Activated CD4-positive, alpha-beta T cell treated with anti-CD3 and anti-CD28 coated beads for 1 hour (primary cell): ENCODE measurements around the gene ALDH3A2.
"Not testable (repeated sequence)": the region's sequence is repeated elsewhere in the genome, so short reads cannot be mapped to it uniquely, and the experiment has no call there.

Experiments
- DNase-seq: peaks from one replicate; pipeline ENCODE4 v3.0.0-alpha.2; 2020

ALDH3A2 gene

GRCh38 chr17:19651451-19652238 is 3.1 kb downstream of the ALDH3A2 start:
- DNase-seq: no peak

- no peak for DNase-seq
Observed at GRCh38 chr17:19652595-19652994, 4.0 kb downstream of the ALDH3A2 start.

- DNase-seq: no peak
Observed at GRCh38 chr17:19654342-19654886, 5.9 kb downstream of the ALDH3A2 start.

- no peak for DNase-seq
Observed at GRCh38 chr17:19654896-19655295, 6.3 kb downstream of the ALDH3A2 start.

- no peak for DNase-seq
Observed at GRCh38 chr17:19656336-19656735, 7.8 kb downstream of the ALDH3A2 start.

GRCh38 chr17:19656851-19657581 is 8.5 kb downstream of the ALDH3A2 start:
- DNase-seq: no peak

GRCh38 chr17:19659366-19660177 is 11.0 kb downstream of the ALDH3A2 start:
- DNase-seq: no peak

GRCh38 chr17:19660219-19660870 is 11.8 kb downstream of the ALDH3A2 start:
- no peak for DNase-seq

- DNase-seq: no peak
Observed at GRCh38 chr17:19661121-19661520, 12.6 kb downstream of the ALDH3A2 start.

- no peak for DNase-seq
Observed at GRCh38 chr17:19663097-19663496, 14.5 kb downstream of the ALDH3A2 start.

GRCh38 chr17:19664136-19664820 is 15.7 kb downstream of the ALDH3A2 start:
- DNase-seq: no peak

GRCh38 chr17:19664821-19665181 is 16.2 kb downstream of the ALDH3A2 start:
- DNase-seq: no peak

GRCh38 chr17:19669680-19670079 is 21.1 kb downstream of the ALDH3A2 start:
- not testable (repeated sequence) for DNase-seq

GRCh38 chr17:19670908-19671307 is 22.4 kb downstream of the ALDH3A2 start:
- no peak for DNase-seq

- no peak for DNase-seq
Observed at GRCh38 chr17:19671433-19671832, 22.9 kb downstream of the ALDH3A2 start.

GRCh38 chr17:19672009-19672750 is 23.6 kb downstream of the ALDH3A2 start:
- DNase-seq: no peak

- no peak for DNase-seq
Observed at GRCh38 chr17:19673623-19674022, 25.1 kb downstream of the ALDH3A2 start.

- no peak for DNase-seq
Observed at GRCh38 chr17:19676896-19677295, 28.3 kb downstream of the ALDH3A2 start.

- DNase-seq: no peak
Observed at GRCh38 chr17:19677736-19678379, 29.3 kb downstream of the ALDH3A2 start.

GRCh38 chr17:19678581-19679453 is 30.3 kb downstream of the ALDH3A2 start:
- no peak for DNase-seq
